ENCODE data around the gene CAPG. TPM values are rescaled to one million over a fixed set of nuclear protein-coding genes. Genes with fewer than 3 reads are reported as not detected.

Gene CAPG, protein sequence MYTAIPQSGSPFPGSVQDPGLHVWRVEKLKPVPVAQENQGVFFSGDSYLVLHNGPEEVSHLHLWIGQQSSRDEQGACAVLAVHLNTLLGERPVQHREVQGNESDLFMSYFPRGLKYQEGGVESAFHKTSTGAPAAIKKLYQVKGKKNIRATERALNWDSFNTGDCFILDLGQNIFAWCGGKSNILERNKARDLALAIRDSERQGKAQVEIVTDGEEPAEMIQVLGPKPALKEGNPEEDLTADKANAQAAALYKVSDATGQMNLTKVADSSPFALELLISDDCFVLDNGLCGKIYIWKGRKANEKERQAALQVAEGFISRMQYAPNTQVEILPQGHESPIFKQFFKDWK
- 148 and 262 TPM in 2 replicates for total RNA-seq

DNA sequence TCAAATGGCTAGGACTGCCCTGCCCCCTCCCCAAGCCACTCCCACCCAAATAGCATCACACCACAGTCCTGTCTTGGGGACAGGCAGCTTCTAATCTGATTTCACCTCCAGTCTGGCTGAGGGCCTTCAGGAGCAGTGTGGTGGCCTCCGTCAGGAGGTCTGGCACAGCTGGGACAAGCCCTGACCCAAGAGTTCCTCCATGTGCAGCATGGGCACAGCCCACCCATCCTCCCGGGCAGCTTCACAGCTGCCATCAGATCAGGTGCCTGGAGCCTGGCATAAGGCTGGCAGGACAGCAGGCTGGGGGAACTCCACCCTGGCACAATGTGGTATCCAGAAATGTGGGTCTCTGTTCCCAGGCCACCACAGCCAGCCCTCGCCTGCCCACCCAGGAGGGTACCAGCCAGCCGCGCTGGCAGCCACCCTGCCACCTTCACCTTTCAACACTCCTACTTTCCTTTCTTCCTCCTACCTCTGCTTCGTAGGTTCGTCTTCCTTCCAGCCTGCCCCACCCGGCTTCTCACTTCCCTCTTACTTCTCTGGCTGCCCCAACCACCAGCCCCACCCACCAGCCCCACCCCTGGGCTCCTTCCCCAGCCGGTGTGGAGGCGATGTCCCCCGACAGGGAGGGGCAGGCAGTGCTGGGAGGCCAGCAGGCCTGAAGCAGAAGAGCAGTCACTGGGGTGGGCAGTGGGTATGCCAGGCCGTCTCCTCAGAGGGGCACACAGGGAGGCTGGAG, at the start of gene CAPG:
CAPG (minus strand) TSS at position 522 of the 739 bp plus-strand sequence. CDS start 8,221 bp downstream, outside the sequence.

DNA sequence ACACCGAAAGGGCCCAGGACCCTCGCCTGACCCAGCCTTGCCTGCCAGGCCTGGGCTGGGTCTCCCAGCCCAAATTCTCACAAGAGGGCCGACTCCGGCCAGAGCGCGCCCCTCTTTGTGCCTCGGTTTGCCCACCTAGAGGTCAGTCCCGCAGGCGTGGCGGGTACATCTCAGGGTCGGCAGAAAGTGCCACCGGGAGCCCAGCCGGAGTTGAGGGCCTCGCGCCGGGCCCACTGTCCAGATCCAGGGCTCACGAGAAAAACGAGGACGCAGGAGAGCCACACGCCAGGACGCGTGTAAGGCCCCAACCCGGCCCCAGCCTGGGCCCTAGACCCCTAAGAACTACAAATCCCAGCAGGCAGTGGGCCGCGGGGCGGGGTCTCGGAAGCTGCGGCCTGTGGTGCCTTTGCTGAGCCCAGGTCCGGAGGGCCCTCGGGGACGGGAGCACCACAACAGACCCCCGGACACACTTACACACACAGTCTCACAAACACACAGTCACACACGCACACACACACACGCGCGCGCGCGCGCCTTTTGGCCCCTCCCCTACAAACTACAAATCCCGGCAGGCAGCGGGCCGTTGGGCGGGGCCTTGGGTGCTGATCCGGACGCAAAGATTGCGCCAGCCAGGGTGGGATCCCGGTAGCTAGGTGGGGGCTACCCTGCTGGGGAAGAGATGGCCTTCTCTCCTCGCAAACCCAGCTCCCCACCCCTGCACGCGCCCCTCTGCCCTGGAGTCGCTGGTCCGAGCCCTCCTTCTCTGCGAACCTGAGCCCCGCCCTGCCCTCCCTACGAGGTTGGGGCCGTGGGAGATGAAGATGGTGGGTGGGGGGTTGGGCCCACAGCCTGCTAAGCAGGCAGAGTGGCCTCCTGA, 8.2 kb upstream of the CAPG start, which contains the start of gene SH2D6:
SH2D6 (plus strand) TSS at position 583 of the 877 bp plus-strand sequence. CDS start 10,752 bp downstream, outside the sequence.

DNA sequence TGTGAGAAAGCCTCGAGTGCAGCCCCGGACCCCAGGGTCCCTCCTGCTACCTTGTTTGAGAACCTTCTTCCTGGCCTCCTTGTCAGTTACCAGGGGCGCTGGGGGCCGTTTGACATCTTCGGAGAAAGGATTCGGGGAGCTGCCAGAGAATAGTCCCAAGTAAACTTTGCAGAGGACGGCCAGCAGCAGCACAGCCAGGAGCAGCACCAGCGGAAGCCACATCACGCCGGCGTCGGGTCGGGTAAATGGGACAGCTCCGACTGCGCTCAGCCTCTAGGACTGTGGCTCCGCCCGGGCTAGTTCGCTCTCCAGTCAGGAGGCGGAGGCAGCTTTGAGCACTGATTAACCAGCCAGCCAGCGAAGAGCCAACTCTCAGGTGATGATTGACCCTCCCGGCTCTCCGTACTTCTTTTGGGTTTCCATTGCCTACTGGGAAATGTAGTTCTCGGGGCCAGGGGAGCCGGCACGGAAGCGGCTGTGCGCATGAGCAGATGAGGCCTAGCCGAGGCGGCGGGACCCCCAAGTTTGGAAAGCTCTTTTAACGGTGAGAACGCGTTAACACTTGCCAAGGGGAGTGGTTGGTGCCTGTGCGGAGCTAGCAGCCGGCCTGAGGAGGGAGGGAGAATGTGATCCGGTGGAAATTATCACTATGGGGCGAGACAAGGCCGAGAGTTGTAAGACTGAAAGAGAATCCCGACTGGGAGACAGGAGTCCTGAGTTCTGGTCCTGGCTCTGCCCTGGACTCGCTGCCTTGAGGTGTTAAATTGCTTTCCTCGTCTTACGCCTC, 55.7 kb downstream of the CAPG start, which contains the start of the genes ELMOD3 and RETSAT:
ELMOD3 (plus strand) TSS at position 484 of the 787 bp plus-strand sequence. CDS start 2,430 bp downstream, outside the sequence.
RETSAT (minus strand) TSS at position 243 of the 787 bp plus-strand sequence; CDS start at position 222, 21 bp downstream.

Small RNA genes within 50 kb of the gene (small RNA-seq; reads per million reads assigned to genes)
- not detected for gene AC062037.1
- gene AC062037.2 = not detected
- not detected for gene RF00019
- not detected for gene RN7SL113P
- not detected for gene RN7SL251P

Other genes with a start within 250 kb of the CAPG start
- gene TGOLN2, start 82.4 kb downstream of the CAPG start, total RNA-seq = 134 and 142 TPM in 2 replicates
- gene RETSAT, start 55.8 kb downstream of the CAPG start, total RNA-seq = 48.3 and 51.9 TPM in 2 replicates
- gene ELMOD3, start 55.6 kb downstream of the CAPG start, total RNA-seq = 15.3 and 23.2 TPM in 2 replicates
- 1.6 TPM in 1 of 2 replicates, not detected in the other for gene SH2D6, start 8.3 kb upstream of the CAPG start, total RNA-seq
- 240 and 245 TPM in 2 replicates for gene MAT2A, start 128.8 kb upstream of the CAPG start, total RNA-seq
- gene GGCX, start 151.1 kb upstream of the CAPG start, total RNA-seq = 49.3 and 54.7 TPM in 2 replicates
- gene VAMP8, start 167.2 kb upstream of the CAPG start, total RNA-seq = 1.5 and 1.9 TPM in 2 replicates
- 32.5 and 59.5 TPM in 2 replicates for gene VAMP5, start 174.1 kb upstream of the CAPG start, total RNA-seq
- gene RNF181, start 185.4 kb upstream of the CAPG start, total RNA-seq = 117 and 168 TPM in 2 replicates
- 15.9 and 22.7 TPM in 2 replicates for gene TMEM150A, start 192.3 kb upstream of the CAPG start, total RNA-seq
- 20.2 and 24.3 TPM in 2 replicates for gene C2orf68, start 201.7 kb upstream of the CAPG start, total RNA-seq
- gene USP39, start 205.8 kb upstream of the CAPG start, total RNA-seq = 33.5 and 39.4 TPM in 2 replicates